MM.1S (cell line): Measurements from ENCODE around the gene GSE1.

Experiments used
- CTCF ChIP-seq: fragments of 300-600 bp; sonication (generic); IDR thresholded peaks from 2 replicates; pipeline ENCODE4 v1.5.1; 2016; ENCODE audit warnings: antibody characterized with exemption, low read length, mixed read lengths
- EZH2phosphoT487 ChIP-seq: fragments of 300-600 bp; sonication (generic); IDR thresholded peaks from 2 replicates; pipeline ENCODE4 v1.6.1; 2018; ENCODE audit warnings: antibody characterized with exemption, low read length

DNA sequence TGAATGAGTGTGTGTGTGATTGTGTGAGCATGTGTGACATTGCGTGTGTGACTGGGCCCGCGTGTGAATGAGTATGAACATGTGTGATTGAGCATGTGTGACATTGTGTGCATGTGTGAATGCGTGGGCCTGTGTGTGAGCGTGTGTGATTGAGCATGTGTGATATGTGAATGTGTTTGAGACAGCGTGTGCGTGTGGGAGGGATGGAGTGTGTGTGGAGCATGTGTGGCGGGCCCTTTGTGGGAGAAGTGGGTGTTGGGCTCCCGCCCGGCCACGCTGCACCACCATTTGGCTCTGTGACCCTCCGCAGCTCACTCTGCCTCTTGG lies 22.7 kb upstream of the GSE1 start:
- TF ChIP-seq EZH2phosphoT487 (no peak), CTCF (no peak)
